HCT116 (cell line): ENCODE data around the gene SRGAP3. TPM values are rescaled to one million over a fixed set of nuclear protein-coding genes. Genes with fewer than 3 reads are reported as not detected.

Experiments used
- ATAC-seq: fragments of 200-7000 bp; cut with Tn5 transposase; 2 replicates; pipeline ENCODE4 v1.9.1; 2020; ENCODE audit warnings: mild to moderate bottlenecking, moderate library complexity
- BruUV-seq: library from RNA; stranded (reverse); fragments of 400-500 nt; replicated peaks from 2 replicates; lab custom pipeline; 2021; lab: Mats Ljungman, UMichigan
- CTCF ChIA-PET: fragments of 300-600 bp; sonication (Branson Sonifier 250); formaldehyde crosslinking; loops from one replicate; lab custom pipeline; 2021; ENCODE audit warnings: antibody characterized with exemption; lab: Charles Lee
- POLR2A ChIA-PET: fragments of 300-600, 350-600 bp; sonication (Branson Sonifier 250); formaldehyde crosslinking; loops from one replicate; lab custom pipeline; 2021; ENCODE audit warnings: antibody characterized with exemption; lab: Charles Lee
- RAD21 ChIA-PET, 2 experiments: fragments of 300-600 bp; sonication (Branson Sonifier 250); formaldehyde crosslinking; loops; one replicate each; lab custom pipeline; 2023; ENCODE audit warnings: low total read pairs in 2 of 2; ENCODE audit not compliant: uncharacterized antibody in 2 of 2, unreplicated experiment in 2 of 2, low non-redundant PET in 1 of 2; lab: Charles Lee
- DNase-seq: peaks from one replicate; pipeline ENCODE4 v3.0.0-alpha.2; 2010; ENCODE audit warnings: low read depth, low spot score
- H2AFZ ChIP-seq: fragments of 200-600 bp; shearing (Covaris generic), sonication (generic); 2 replicates; pipeline ENCODE4 v1.6.1; 2017; ENCODE audit warnings: low read depth, mixed run types, mixed read lengths, antibody characterized with exemption, low read length; ENCODE audit not compliant: poor library complexity, severe bottlenecking
- H3K27ac ChIP-seq: 2 replicates; pipeline ENCODE4 v1.5.1; 2012; ENCODE audit warnings: low read depth, low read length
- H3K27me3 ChIP-seq: fragments of 200-600 bp; sonication (generic); 2 replicates; pipeline ENCODE4 v1.6.1; 2016; ENCODE audit warnings: mixed run types, low read length, mixed read lengths; ENCODE audit not compliant: insufficient read depth
- H3K36me3 ChIP-seq, 2 experiments: fragments of 200-500 bp in 1 of 2; fragments of 200-600 bp in 1 of 2; sonication (Bioruptor generic) in 1 of 2; sonication (generic) in 1 of 2; 2 replicates each; pipeline versions ENCODE4 v1.5.1 to v1.6.1; 2014 to 2016; ENCODE audit warnings: low read length in 2 of 2, inconsistent platforms in 1 of 2, mixed read lengths in 1 of 2, mixed run types in 1 of 2; ENCODE audit not compliant: insufficient read depth in 2 of 2, control insufficient read depth in 1 of 2
- H3K4me1 ChIP-seq, 2 experiments: fragments of 200-600 bp in 1 of 2; sonication (generic) in 1 of 2; 2 replicates each; pipeline versions ENCODE4 v1.5.1 to v1.6.1; 2012 to 2017; ENCODE audit warnings: low read length in 2 of 2, inconsistent platforms in 1 of 2, mild to moderate bottlenecking in 1 of 2, mixed read lengths in 1 of 2, mixed run types in 1 of 2, moderate library complexity in 1 of 2; ENCODE audit not compliant: insufficient read depth in 2 of 2, control insufficient read depth in 1 of 2
- H3K4me2 ChIP-seq: fragments of 200-600 bp; sonication (generic); 2 replicates; pipeline ENCODE4 v1.6.1; 2017; ENCODE audit warnings: mixed run types, low read length, mixed read lengths
- H3K4me3 ChIP-seq, 2 experiments: fragments of 200-600 bp in 1 of 2; sonication (generic) in 1 of 2; replicated peaks in 1 of 2; 2 replicates each; pipeline ENCODE4 v1.5.1; 2011 to 2016; ENCODE audit warnings: low read length in 2 of 2, control low read depth in 1 of 2, low read depth in 1 of 2, mild to moderate bottlenecking in 1 of 2, mixed read lengths in 1 of 2, mixed run types in 1 of 2
- H3K79me2 ChIP-seq: fragments of 200-600 bp; sonication (generic); 2 replicates; pipeline ENCODE4 v1.6.1; 2017; ENCODE audit warnings: mild to moderate bottlenecking, mixed run types, low read length, moderate library complexity, mixed read lengths; ENCODE audit not compliant: insufficient read depth
- H3K9ac ChIP-seq: fragments of 200-600 bp; sonication (generic); 2 replicates; pipeline ENCODE4 v1.6.1; 2016; ENCODE audit warnings: low read length, mixed read lengths
- H3K9me2 ChIP-seq: fragments of 200-600 bp; sonication (generic), shearing (Covaris generic); 2 replicates; pipeline ENCODE4 v1.6.1; 2017; ENCODE audit warnings: mixed run types, mild to moderate bottlenecking, moderate library complexity; ENCODE audit not compliant: insufficient read depth
- H3K9me3 ChIP-seq, 2 experiments: fragments of 200-500 bp in 1 of 2; fragments of 200-600 bp in 1 of 2; sonication (Bioruptor generic) in 1 of 2; sonication (generic) in 1 of 2; 2 replicates each; pipeline ENCODE4 v1.6.1; 2014 to 2017; ENCODE audit warnings: low read length in 2 of 2, mixed read lengths in 2 of 2, inconsistent platforms in 1 of 2, low read depth in 1 of 2, mild to moderate bottlenecking in 1 of 2, mixed run types in 1 of 2, moderate library complexity in 1 of 2; ENCODE audit not compliant: control insufficient read depth in 1 of 2, insufficient read depth in 1 of 2
- H4K20me1 ChIP-seq: fragments of 200-600 bp; sonication (generic), shearing (Covaris generic); 2 replicates; pipeline ENCODE4 v1.6.1; 2017; ENCODE audit warnings: mixed run types, mild to moderate bottlenecking, moderate library complexity; ENCODE audit not compliant: insufficient read depth
- ATF3 ChIP-seq: IDR thresholded peaks from 2 replicates; pipeline ENCODE4 v1.6.1; 2012
- EGR1 ChIP-seq: IDR thresholded peaks from 2 replicates; pipeline ENCODE4 v1.6.1; 2012; ENCODE audit warnings: low read depth
- EZH2phosphoT487 ChIP-seq: fragments of 200-600 bp; IDR thresholded peaks from 2 replicates; pipeline ENCODE4 v1.6.1; 2018; ENCODE audit warnings: antibody characterized with exemption, borderline replicate concordance
- MAX ChIP-seq: IDR thresholded peaks from 2 replicates; pipeline ENCODE4 v1.6.1; 2012
- POLR2A ChIP-seq: IDR thresholded peaks from 2 replicates; pipeline ENCODE4 v1.7.0; 2011; ENCODE audit warnings: borderline replicate concordance; ENCODE audit not compliant: insufficient read depth, insufficient read length; ENCODE audit errors: extremely low read depth
- POLR2AphosphoS5 ChIP-seq: IDR thresholded peaks from 2 replicates; pipeline ENCODE4 v1.6.1; 2011; ENCODE audit warnings: mild to moderate bottlenecking, low read depth, low read length, moderate library complexity
- RAD21 ChIP-seq: IDR thresholded peaks from 2 replicates; pipeline ENCODE4 v1.6.1; 2012; ENCODE audit warnings: low read depth, mild to moderate bottlenecking
- REST ChIP-seq: IDR thresholded peaks from 2 replicates; pipeline ENCODE4 v1.6.1; 2012; ENCODE audit warnings: low read depth
- YY1 ChIP-seq: IDR thresholded peaks from 2 replicates; pipeline ENCODE4 v1.6.1; 2011; ENCODE audit warnings: low read length, low read depth, moderate library complexity, mild to moderate bottlenecking; ENCODE audit not compliant: insufficient replicate concordance; ENCODE audit errors: extremely low read depth
- intact Hi-C: fragments of 100-400 bp; cut with micrococcal nuclease; formaldehyde crosslinking; loops from 2 replicates; pipeline ENCODE4 v1.10.0; 2022
- total RNA-seq: library from RNA; stranded (reverse); gene quantifications from one replicate; pipeline ENCODE4 v1.2.1, GENCODE V29; 2021; ENCODE audit not compliant: unreplicated experiment

The SRGAP3 gene
- total RNA-seq, 1 experiment from 2014 or later: 8.3 TPM

- H3K9me2 ChIP-seq: no peaks in the 10 kb centered on the region
- TF ChIP-seq POLR2A (no peak), REST (no peak), RAD21 (no peak), MAX (no peak), POLR2AphosphoS5 (no peak), EZH2phosphoT487 (no peak), ATF3 (no peak), EGR1 (no peak), YY1 (no peak)
- TF ChIP-seq, all 23 proteins: peak for 0
- ChIA-PET CTCF (no interaction called here), POLR2A (no interaction called here), RAD21 (no interaction called here)
- Histone ChIP-seq H3K36me3 (no peaks in the 10 kb centered on the region), H3K79me2 (no peaks in the 10 kb centered on the region), H3K27ac (no peak overlapping the region), H3K27me3 (no peaks in the 10 kb centered on the region), H3K4me2 (no peak overlapping the region), H3K9ac (no peak overlapping the region), H3K9me3 (no peaks in the 10 kb centered on the region), H3K4me1 (no peaks in the 10 kb centered on the region), H2AFZ (no peak overlapping the region), H4K20me1 (no peaks in the 10 kb centered on the region), H3K4me3 (no peak overlapping the region)
- ATAC-seq: no peak
- BruUV-seq: no TSS peak
- DNase-seq: no peak
- intact Hi-C loops: no loop called here
Measured at GRCh38 chr3:9070961-9071360, 178.5 kb downstream of the SRGAP3 start.
